Measurements from ENCODE around the gene ITGB5.
"Not testable (repeated sequence)": the region's sequence is repeated elsewhere in the genome, so short reads cannot be mapped to it uniquely, and the experiment has no call there.

Gene ITGB5

DNA sequence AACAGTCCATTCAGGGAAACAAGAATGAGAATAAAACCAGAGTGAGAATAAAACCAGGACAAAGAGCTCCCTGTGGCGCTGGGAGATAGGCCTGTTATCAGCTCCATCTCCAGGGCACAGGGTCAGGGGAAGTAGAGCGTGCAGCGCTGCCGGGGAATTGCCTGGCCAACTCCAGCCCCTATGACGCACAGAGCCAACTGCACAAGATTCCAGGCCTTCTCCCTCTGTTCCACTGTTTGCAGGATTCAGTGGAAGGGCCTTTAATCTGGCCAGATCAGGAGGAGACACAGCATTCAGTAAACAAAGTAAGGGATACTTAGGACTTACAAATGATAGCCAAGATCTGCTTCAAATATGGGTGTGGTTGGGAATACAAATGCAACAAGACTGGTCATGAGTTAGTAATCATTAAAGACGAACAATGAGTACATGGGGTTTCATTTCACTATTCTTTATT is 49.4 kb downstream of the ITGB5 start:
- DNase-seq (ENCODE audit: low read depth, low spot score): no peak

DNA sequence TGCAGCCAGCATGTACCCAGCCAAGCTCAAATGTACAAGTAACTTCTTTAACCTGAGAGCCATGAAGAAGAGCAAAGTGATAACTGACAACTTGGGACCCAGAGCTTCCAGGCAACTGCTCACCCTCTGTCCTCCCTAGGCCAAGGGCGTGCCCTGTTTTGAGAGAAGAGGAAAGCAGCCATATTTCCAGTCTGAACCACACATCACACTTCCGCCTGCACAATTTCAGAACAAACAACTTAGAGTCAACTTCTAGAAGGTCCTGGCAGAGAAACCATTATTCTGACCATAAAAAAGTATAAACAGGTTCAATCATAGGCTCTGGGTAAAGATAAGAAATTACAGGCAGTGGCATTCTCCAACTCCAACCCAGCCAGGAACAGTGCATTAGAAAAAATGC is 50.1 kb downstream of the ITGB5 start:
- DNase-seq (ENCODE audit: low read depth, low spot score): no peak

DNA sequence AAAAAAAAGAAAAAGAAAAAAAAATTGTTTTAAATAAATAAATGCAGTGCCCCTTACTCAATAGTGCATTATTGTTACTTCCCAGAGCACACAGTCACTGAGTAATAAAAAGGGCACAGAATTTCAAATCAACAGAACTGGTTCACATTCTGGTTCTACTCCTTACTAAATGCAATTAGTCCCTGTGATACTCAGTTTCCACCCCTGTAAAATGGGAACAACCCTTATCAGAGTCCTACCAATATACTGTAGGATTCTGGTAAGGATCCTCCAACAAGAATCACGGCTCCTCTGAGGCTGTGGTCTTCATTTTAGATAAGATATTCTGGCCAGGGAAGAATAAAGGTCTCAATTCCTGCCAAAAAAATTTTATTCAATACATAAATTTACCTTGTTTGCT is 50.7 kb downstream of the ITGB5 start:
- no peak for DNase-seq (ENCODE audit: low read depth, low spot score)

DNA sequence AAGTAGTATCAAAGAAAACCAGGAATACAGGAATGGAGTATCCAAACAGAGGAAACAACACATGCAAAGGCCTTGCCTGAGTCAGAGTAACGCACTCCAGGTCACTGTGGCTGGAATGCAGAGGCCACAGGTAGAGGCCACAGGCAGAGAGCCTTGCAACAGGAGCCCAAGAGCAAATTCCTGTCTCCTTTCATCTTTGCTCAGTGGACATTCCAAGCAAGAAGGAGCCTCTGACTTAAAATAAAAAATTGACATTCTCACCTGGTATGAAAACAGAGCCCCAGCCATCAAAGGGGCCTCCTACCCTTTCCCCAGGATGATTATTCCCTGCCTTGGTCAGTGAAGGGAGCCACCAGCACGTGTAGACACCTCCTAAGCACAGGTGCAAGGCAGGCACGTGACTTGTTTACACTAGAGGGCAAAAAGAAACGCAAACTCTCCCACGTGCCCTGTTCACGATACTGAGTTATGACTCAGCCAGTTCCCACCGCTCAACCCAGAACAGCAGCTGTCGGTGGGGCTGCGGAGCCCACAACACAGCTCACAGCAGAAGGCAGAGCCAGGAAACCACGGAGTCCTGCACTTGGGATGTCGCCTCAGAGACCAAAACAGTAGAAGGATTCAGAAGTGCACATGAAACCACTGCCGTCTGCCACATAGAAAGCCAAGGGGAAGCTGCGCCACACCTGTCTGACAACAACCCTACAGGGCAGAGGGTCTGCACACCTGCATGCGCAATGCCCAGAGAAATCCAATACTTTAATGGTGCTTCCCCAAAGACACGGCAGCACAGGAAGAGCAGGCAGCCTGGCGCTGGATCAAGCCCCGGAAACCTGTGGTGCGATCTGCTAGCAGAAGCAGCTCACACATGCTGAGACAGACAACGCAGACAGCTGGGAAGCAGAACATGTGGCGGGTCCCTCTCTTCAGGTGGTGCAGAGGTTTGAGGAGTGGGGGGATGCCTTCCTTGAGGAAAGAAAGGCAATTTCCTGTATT is 52.1 kb downstream of the ITGB5 start:
- peak; percentile 4 for DNase-seq (ENCODE audit: low read depth, low spot score)

DNA sequence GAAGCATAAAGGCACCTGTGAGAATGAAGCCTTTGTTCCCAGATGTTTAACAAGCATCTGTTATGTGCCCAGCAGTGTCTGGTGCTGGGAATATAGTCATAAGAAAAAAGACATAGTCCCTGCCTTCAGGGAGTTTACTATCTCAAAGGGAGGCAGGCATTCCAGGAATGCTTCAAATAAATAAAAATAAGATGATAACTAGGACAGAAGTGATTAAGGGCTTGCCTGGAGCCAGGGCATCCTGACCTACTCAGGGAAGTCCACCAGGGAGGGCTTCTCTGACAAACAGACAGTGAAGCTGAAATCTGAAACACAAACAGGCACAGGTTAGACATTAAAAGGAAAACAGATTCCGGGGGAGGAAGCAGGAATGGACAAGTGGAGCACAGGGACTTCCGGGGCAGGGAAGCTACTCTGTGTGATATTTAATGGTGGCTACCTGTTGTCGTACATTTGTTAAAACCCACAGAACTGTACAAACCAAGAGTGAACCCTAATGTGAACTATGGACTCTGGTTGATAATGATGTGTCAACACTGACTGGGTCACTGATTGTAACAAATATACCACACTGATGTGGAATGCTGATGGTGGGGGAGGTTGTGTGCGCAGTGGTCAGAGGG is 53.3 kb downstream of the ITGB5 start:
- DNase-seq (ENCODE audit: low read depth, low spot score): no peak

DNA sequence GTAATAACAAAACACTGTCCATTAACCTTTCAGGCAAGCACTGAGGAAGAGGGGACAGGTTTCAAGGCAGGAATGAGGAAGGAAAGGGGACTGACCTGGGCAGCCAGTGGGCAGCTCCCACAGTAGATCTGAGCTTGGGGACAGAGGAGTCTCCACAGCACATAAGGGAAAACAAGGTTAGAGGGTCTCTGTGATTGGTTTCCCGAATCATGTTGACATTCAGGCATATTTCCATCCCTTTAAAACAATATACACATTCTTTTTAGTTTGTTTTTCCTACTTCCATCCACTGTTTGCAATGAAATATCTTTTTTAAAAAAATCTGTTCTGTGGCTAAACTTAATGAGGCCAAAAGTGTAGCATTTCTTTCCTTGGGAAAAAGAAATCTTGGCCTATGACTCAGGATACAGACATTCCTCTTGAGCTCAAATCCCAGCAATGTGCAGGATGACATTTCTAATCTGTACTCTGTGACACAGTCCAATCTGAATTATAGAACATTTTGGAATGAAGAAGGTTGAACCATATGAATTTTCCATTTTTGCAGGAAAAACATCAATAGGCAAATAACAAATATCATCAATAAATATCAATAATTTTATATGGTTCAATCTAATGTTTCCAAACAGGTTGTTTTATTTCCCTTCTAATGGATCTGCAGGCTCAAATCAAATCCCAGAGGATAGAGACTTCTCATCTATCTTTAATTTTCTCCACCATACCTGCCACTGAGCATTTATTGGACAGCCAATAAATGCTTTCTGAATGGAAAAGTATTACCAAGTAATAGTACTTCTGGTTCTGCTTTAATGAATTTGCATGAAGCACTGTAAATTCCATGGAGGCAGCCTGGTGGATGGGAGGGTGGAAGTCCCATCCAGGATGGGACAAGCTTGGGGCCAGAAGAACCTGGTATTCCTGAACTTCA is 54.1 kb downstream of the ITGB5 start:
- DNase-seq (ENCODE audit: low read depth, low spot score): no peak

DNA sequence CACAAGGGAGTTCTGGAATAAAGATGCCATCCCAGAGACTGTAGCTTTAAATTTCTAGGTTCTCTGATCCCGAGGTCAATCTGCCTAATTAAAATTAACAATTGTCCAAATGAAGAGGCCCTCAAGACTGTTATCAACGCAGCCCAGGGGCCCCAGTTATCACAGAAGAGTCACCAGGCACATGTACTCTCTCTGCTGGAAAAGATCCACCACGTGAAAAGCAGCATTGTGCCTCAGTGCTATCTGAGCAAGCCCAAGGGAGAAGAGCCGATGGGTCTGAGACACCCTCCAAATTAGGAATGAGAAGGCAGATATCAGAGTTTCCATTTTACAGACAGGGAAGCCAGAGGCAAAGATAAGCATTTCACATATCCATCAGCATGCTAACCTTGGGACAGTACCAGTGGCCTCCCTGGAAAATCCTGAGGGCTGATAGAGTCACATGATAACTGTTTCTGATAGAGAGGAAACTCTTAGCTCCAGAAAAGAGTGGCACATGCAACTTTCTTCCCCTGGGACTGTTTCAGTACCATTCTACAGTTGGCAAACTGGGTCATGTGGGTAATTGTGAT is 55.5 kb downstream of the ITGB5 start:
- no peak for DNase-seq (ENCODE audit: low read depth, low spot score)

DNA sequence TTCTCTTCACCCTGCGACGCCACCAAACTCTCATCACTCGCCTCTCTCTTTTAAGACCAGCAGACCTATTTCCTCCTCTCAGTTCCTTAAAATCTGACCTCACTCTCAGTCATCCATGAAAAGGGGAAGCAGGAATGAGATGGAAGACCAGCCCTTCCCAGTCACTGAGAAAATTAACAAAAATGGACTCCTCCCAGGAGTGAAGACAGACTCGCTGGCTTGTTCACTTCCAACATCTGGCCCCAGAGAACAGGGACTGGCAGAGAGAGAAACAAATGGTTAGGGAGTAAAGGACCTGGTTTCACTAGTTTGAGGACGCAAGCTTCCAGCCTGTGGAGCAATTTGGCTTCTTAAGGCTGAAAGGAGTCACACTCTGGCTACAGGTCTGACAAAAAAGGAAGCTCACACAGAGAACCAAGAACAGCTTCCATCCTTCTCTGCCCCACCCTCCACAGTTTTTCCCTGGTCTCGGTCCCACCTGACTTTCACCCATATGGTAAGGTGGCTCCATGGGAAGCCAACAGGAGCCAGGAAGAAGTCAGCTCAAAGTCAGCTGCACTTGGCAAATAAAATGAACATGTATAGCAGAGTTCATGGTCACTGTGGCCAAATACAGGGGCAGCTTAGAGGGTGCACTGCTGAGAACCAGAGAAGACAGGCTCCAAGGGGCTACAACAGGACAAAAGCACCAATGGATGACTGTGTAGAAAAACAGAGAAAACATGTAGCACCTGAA is 57.2 kb downstream of the ITGB5 start:
- no peak for DNase-seq (ENCODE audit: low read depth, low spot score)

DNA sequence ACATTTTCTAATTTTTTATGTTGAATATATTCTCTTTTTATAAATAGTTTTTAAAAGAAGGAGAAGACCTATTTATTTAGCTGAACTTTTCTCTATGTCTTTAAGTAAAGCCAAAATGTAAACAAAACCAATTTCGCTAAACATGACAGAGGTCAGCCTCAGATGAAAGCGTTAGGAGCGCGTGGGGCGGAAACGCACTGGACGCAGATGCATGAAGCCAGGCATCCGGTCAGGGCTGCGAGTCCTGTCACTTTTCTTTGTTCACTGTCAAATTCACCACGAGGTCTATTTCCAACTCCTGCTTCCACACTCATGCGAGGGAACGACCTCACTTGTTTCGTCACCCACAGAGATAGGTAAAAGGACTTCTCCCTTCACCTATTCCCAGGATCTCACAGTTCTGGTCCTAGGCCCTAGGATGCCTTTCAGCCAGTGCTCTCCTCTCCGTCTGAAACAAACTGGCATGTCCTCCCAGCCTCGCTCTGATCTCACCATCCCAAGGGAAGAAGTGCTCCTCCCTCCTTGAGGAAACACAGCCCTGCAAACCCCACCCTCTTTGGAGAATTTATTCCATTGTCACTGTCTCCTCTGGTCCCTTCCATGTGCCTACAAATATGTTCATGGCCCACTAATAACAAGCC is 57.9 kb downstream of the ITGB5 start:
- DNase-seq (ENCODE audit: low read depth, low spot score): no peak

DNA sequence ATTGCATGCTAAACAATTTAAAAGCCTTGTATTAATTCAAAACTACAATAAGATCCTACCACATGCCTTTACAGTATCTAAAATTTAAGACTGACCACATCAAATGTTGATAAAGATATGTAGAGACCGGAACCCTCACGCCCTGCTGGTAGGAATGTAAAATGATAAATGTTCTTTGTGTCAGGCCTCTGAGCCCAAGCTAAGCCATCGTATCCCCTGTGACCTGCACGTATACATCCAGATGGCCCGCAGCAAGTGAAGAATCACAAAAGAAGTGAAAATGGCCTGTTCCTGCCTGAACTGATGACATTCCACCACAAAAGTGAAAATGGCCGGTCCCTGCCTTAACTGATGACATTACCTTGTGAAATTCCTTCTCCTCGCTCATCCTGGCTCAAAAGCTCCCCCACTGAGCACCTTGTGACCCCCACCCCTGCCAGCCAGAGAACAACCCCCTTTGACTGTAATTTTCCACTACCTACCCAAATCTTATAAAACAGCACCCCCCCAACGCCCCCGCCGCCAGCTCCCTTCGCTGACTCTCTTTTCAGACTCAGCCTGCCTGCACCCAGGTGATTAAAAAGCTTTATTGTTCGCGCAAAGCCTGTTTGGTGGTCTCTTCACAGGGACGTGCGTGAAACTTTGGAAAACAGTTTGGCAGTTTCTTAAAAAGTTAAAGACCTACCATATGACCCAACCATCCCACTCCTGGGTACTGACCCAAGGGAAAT is 59.5 kb downstream of the ITGB5 start:
- not testable (repeated sequence) for DNase-seq (ENCODE audit: low read depth, low spot score)

DNA sequence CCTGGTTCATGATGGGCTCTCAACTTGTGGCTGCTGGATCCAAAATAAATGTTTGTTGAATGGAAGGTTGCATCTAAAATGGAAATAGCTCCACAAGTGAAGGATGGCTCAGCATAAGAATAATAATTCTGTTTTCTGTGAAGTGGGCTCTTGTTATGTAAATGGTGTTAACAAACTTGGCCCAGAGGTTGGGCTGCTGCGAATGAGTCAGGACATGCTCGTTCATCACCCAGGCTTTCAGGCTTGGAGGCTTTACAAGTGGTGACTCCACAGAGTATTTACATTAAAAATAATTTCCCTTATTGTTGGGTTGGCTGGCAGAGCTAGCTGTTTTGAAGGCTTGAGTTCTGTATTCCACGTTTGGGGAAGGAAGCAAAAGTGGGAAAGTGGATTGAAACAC is 60.5 kb downstream of the ITGB5 start:
- DNase-seq (ENCODE audit: low read depth, low spot score): no peak

DNA sequence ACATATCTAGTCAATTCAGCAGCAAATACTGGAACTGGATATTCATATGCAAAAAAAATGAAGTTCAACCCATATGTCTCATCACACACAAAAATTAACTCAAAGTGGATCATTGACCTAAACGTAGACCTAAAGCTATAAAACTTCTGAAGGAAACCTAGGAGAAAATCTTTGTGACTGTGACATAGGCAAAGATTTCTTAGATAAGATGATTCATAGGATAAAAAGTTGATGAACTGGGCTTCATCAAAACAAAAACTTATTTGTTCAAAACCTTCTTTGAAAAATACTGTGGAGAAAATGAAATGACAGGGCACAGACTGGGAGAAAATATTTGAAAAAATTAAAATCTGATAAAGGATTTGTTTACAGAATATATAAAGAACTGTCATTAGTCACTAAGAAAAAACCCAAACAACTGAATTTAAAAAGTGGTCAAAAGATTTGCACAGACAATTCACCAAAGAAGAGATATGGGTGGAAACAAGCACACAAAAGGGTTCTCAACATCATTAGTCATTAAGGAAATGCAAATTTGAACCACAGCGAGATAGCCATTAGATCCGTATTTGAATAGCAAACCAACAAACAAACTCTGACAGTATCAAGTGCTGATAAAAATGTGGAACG is 62.8 kb downstream of the ITGB5 start:
- no peak for DNase-seq (ENCODE audit: low read depth, low spot score)

DNA sequence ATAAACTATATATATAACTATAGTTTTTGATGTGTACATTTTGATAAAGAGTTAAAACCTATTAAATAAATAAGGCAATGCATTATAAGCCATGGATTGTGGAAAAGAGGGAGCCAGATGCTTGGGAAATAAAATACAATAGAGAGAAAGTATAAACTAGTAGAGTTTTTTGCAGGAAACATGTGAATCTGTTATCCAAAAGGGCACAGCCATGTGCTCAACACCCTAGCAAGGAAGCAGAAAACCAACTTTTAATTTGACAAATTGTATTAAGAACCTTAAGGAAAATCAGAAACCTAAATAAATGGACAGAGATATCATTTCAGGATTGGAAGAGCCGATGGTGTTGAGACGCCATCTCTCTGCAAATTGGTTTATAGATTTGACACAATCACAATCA is 63.5 kb downstream of the ITGB5 start:
- DNase-seq (ENCODE audit: low read depth, low spot score): no peak

DNA sequence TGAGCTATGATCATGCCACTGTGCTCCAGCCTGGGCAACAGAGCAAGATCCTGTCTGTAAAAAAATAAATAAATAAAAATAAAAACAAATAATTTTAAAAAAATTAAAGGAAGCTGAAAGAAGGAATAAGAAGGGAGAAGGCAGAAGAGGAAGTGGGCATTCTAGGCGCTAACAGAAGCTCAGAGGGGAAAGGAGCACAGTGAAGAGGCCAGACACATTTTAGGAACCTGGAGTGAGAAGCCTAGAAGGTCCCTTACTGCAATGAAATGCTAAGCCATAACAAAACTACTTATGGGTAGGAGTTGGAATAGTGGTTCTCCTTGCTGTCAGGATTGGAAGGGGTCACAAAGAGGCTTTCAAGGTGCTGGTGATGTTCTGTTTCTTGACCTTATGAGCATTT is 64.0 kb downstream of the ITGB5 start:
- DNase-seq (ENCODE audit: low read depth, low spot score): no peak

DNA sequence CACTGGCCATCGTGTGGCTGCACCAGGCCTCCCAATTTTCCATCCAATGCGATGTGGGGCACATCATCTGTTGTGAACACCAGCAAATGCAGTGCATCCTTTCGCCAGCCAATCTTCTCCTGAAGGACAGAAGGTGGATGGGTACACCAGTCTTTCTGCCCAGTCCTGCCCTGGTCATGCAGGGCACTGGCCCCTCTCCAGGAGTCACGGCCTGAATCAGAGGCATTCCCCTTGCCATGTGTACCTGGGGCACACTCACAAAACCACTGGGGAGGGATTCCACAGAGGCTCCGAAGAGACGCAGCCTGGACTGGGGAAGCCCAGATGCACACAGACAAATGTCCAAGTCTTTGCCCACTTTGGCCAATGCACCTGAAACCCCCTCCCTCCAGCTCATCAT is 65.8 kb downstream of the ITGB5 start:
- no peak for DNase-seq (ENCODE audit: low read depth, low spot score)

DNA sequence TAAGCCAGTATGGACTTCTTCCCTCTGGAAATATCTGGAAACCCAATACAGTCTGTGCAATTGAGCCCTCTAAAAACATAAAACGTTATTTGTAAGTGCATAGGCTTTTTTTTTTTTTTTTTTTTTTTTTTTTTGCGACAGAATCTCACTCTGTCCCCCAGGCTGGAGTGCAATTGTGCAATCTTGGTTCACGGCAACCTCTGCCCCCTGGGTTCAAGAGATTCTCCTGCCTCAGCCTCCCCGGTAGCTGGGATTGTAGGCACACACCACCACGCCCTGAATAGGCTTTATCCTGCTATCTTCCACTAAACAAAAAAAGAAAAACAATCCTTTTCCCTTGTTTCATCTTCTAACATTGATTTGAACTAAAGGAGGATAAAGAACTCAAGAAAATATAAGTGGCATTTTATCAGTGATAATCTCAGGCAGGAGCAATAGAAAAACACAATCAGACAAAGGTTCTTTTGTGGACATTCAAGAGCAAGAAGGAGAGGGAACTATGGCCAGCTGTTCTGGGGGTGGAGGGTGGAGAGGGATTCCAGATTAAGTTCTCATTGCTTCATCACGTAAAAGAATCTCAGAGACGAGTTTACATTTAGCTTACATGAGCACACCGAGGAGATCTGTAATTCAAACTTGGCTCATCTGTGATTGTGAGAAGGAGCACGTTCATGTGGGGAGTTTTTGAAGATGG is 68.6 kb downstream of the ITGB5 start:
- DNase-seq (ENCODE audit: low read depth, low spot score): no peak

DNA sequence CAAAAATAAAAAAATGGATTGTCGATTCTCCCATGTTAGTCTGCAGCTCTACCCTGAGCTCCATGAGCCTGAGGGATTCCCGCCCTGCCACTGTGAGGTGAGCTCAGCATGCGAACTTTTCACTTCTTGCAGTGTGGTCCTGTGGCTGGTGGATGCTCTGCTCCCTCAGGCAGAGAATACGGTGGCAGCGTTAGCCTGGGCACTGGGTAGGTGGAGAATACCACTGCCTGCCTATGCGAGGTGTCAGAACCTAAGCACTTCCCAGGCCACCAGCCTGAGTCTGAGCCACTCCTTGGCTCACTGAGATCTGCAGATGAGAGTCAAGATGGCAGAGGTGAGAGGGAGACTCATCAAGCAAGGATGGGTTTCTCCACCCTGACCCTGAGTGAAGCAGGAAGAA is 70.1 kb downstream of the ITGB5 start:
- DNase-seq (ENCODE audit: low read depth, low spot score): no peak

DNA sequence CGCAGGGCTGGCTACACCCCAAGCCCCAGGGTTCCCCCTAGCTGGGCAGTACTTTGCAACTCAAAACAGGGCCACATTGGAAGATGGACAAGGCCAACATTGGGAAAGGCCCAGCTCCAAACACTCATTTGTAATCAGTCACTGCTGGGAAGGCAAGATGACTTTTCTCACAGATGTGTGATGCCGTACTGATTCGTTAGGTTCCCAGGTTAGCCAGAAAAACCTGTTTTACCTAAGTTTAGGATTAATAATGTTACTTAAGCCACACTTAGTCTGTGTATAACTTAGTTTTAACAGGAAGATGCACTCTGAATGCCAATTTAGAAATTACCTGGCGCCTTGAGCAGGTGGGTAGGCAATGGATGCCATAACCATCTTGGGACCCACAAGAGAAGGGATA is 71.0 kb downstream of the ITGB5 start:
- no peak for DNase-seq (ENCODE audit: low read depth, low spot score)

DNA sequence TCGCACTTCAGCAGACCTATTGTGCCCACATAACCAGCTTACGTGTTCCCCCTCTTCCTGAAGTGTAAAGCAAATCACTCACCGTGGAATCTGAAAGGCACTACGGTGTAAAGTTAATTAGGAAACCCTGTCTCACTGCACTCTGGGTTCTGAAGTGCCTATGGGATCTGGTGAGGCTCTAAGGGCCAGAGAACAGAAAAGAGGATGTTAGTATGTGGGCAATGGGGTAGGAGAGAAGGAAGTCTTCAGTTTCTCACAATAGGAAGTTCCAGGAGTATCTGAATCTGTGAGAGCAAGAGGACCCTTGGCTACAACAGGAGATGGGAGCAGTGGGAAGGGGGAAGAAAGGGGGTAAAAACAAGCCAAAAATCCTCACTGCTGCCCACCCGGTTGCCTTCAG is 71.4 kb downstream of the ITGB5 start:
- DNase-seq (ENCODE audit: low read depth, low spot score): no peak
